SU-DHL-6 (cell line): ENCODE measurements around the gene CFAP54.

ENCODE experiments used
- H2AFZ ChIP-seq: fragments of 200-600 bp; sonication (generic); 2 replicates; pipeline ENCODE4 v1.6.1; 2014; ENCODE audit warnings: low read depth, mild to moderate bottlenecking, moderate library complexity, mixed read lengths, antibody characterized with exemption, low read length; ENCODE audit not compliant: severe bottlenecking
- H3F3A ChIP-seq: fragments of 200-600 bp; shearing (Covaris generic); 2 replicates; pipeline ENCODE4 v1.6.0; 2016; ENCODE audit warnings: antibody characterized with exemption, mild to moderate bottlenecking; ENCODE audit not compliant: insufficient read depth
- H3K27ac ChIP-seq: fragments of 200-600 bp; sonication (generic); 2 replicates; pipeline ENCODE4 v1.5.1; 2016; ENCODE audit warnings: low read depth, mild to moderate bottlenecking, low read length, moderate library complexity, mixed read lengths
- H3K27me3 ChIP-seq: fragments of 200-600 bp; sonication (generic), shearing (Covaris generic); 2 replicates; pipeline ENCODE4 v1.6.0; 2014; ENCODE audit warnings: mild to moderate bottlenecking, low read length
- H3K36me3 ChIP-seq: fragments of 200-600 bp; sonication (generic); 2 replicates; pipeline ENCODE4 v1.6.1; 2014; ENCODE audit warnings: mild to moderate bottlenecking, low read length, mixed read lengths
- H3K4me2 ChIP-seq: fragments of 300-600, 200-600 bp; shearing (Covaris generic), sonication (generic); 2 replicates; pipeline ENCODE4 v1.6.0; 2014; ENCODE audit warnings: low read length, low read depth, mild to moderate bottlenecking; ENCODE audit not compliant: poor library complexity, severe bottlenecking
- H3K4me3 ChIP-seq: fragments of 200-600 bp; sonication (generic); 2 replicates; pipeline ENCODE4 v1.5.1; 2014; ENCODE audit warnings: antibody characterized with exemption, low read length, mild to moderate bottlenecking, mixed read lengths; ENCODE audit not compliant: insufficient read depth, poor library complexity, severe bottlenecking
- H3K79me2 ChIP-seq: fragments of 200-600 bp; sonication (generic); 2 replicates; pipeline ENCODE4 v1.6.1; 2014; ENCODE audit warnings: mild to moderate bottlenecking, low read length, moderate library complexity; ENCODE audit not compliant: insufficient read depth
- H3K9ac ChIP-seq: fragments of 200-600 bp; sonication (generic); 2 replicates; pipeline ENCODE4 v1.7.0; 2014; ENCODE audit warnings: mild to moderate bottlenecking, low read length
- H3K9me2 ChIP-seq: fragments of 200-600 bp; sonication (generic); replicated peaks from 2 replicates; pipeline ENCODE4 v1.6.1; 2014; ENCODE audit warnings: low read length; ENCODE audit not compliant: insufficient read depth
- H3K9me3 ChIP-seq: fragments of 200-600 bp; sonication (generic); 2 replicates; pipeline ENCODE4 v1.6.1; 2014; ENCODE audit warnings: low read length, mixed read lengths; ENCODE audit not compliant: insufficient read depth
- H4K20me1 ChIP-seq: fragments of 200-600 bp; sonication (generic); 2 replicates; pipeline ENCODE4 v1.6.1; 2014; ENCODE audit warnings: low read depth, mild to moderate bottlenecking, antibody characterized with exemption, low read length, moderate library complexity, mixed read lengths
- CTCF ChIP-seq: fragments of 200-600 bp; sonication (generic); IDR thresholded peaks from one replicate; pipeline ENCODE4 v1.5.1; 2017; ENCODE audit warnings: antibody characterized with exemption, mild to moderate bottlenecking, low read length, moderate library complexity; ENCODE audit not compliant: insufficient read depth, poor library complexity, severe bottlenecking
- EZH2phosphoT487 ChIP-seq: fragments of 200-600 bp; sonication (generic), shearing (Covaris generic); conservative IDR thresholded peaks from 2 replicates; pipeline ENCODE4 v1.6.1; 2018; ENCODE audit warnings: mild to moderate bottlenecking, antibody characterized with exemption, low read length, moderate library complexity, mixed read lengths

The CFAP54 gene

GRCh38 chr12:96495155-96495554, 5.8 kb downstream of the CFAP54 start:
- H2AFZ ChIP-seq, result no peak overlapping the region
- H3K9me3 ChIP-seq, result no peaks in the 10 kb centered on the region
- H3K79me2 ChIP-seq, result no peaks in the 10 kb centered on the region
- no peak for TF ChIP-seq EZH2phosphoT487
- no peak for TF ChIP-seq CTCF
- H4K20me1 ChIP-seq, result no peaks in the 10 kb centered on the region
- no peaks in the 10 kb centered on the region for H3K27me3 ChIP-seq
- no peaks in the 10 kb centered on the region for H3F3A ChIP-seq
- H3K9ac ChIP-seq, result no peak overlapping the region
- H3K27ac ChIP-seq, result no peak overlapping the region
- H3K9me2 ChIP-seq, result no peaks in the 10 kb centered on the region
- H3K4me3 ChIP-seq, result no peak overlapping the region
- H3K36me3 ChIP-seq, result no peaks in the 10 kb centered on the region
- H3K4me2 ChIP-seq, result no peak overlapping the region

DNA sequence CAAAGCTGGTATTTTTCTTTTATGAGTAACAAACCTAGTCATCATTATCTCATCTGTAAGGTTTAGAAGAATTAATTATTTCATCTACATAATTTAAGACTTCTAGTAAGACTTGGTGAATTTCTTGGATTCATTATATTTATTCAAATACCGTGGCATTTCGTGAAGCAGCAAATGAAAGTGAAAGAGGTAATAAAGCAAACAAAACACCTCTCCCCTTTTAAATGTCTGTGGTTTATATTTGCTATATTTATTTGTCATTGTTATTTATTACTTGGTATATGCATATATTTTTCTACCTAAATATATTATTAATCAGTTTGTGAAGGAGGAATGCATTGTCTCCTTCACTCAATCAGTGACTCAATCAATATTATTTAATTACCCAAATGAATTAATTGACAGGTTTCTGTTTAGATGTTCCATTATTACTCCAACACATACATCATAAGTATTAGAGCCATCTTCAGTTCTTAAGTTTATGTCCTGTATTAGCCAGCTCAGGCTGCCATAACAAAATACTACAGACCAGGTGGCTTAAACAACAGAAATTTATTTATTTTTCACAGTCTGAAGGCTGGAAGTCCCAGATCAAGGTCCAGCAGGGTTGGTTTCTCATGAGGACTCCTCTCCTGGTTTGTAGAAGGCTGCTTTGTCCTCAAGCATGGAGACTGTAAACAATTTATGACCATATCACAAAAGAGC, 6.6 kb downstream of the CFAP54 start:
- no peak for TF ChIP-seq CTCF
- TF ChIP-seq EZH2phosphoT487, result no peak
- H3K27me3 ChIP-seq, result no peaks in the 10 kb centered on the region
- H3K9ac ChIP-seq, result no peak overlapping the region
- H3K9me2 ChIP-seq, result no peaks in the 10 kb centered on the region
- H2AFZ ChIP-seq, result no peak overlapping the region
- no peak overlapping the region for H3K27ac ChIP-seq
- H3K4me3 ChIP-seq, result no peak overlapping the region
- no peaks in the 10 kb centered on the region for H4K20me1 ChIP-seq
- H3K36me3 ChIP-seq, result no peaks in the 10 kb centered on the region
- no peaks in the 10 kb centered on the region for H3K79me2 ChIP-seq
- H3F3A ChIP-seq, result no peaks in the 10 kb centered on the region
- H3K4me2 ChIP-seq, result peak overlapping the region; percentile 17
- no peaks in the 10 kb centered on the region for H3K9me3 ChIP-seq

GRCh38 chr12:96496944-96497343, 7.6 kb downstream of the CFAP54 start:
- Histone ChIP-seq H3K9ac (no peak overlapping the region), H3K27me3 (no peaks in the 10 kb centered on the region), H3K36me3 (no peaks in the 10 kb centered on the region), H3K27ac (no peak overlapping the region), H3K79me2 (no peaks in the 10 kb centered on the region), H3K4me2 (no peak overlapping the region), H3K4me3 (no peak overlapping the region), H4K20me1 (no peaks in the 10 kb centered on the region), H2AFZ (no peak overlapping the region), H3F3A (no peaks in the 10 kb centered on the region), H3K9me2 (no peaks in the 10 kb centered on the region), H3K9me3 (no peaks in the 10 kb centered on the region)
- TF ChIP-seq EZH2phosphoT487 (no peak), CTCF (no peak)
